T-helper 1 cell treated with Interleukin-12 subunit alpha and Interleukin-12 subunit beta and Interleukin-4 antibody, amounts not matched to agents 30 ng/mL and 1 ng/mL, for 36 hours (primary cell): ENCODE data around the gene GALNT7. TPM values are rescaled to one million over a fixed set of nuclear protein-coding genes. Genes with fewer than 3 reads are reported as not detected.

Source experiments
- intact Hi-C: fragments of 100-400 bp; cut with micrococcal nuclease; formaldehyde crosslinking; loops from one replicate; pipeline ENCODE4 v1.15.1; 2024
- total RNA-seq: library from RNA; stranded (reverse); gene quantifications from 2 replicates; pipeline ENCODE4 v1.2.3, GENCODE V29; 2022

Gene GALNT7
- total RNA-seq, 1 donor from 2014 or later = 18.6 TPM

GRCh38 chr4:173288698-173289352 lies 120.2 kb downstream of the GALNT7 start:
- intact Hi-C loops = loop anchor here (1.0 to 2.0 kb wide), 7 partner anchors 12 to 276 kb away; partner anchors contain the start of genes GALNT7 and HMGB2

DNA sequence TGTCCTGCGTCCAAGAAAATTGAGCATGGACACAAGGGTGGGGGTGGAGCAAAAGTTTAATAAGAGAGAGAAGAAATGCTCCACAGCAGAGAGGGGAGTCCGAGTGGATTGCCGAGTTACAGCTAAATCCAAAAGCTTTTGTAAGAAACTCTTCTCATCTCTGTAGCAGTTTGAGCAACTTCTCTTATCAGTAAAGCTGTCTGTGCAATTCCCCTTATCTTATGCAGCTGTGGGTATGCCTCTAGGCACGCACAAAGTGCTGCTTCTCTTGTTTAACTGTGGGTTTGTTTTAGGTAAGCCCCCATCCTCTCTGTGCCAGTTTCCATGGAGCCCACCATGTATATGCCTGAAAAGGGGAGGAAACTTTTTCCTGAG lies 120.7 kb downstream of the GALNT7 start:
- intact Hi-C loops = loop anchor here (2.0 kb wide), 2 partner anchors 29 to 121 kb away; partner anchors contain the start of gene GALNT7

DNA sequence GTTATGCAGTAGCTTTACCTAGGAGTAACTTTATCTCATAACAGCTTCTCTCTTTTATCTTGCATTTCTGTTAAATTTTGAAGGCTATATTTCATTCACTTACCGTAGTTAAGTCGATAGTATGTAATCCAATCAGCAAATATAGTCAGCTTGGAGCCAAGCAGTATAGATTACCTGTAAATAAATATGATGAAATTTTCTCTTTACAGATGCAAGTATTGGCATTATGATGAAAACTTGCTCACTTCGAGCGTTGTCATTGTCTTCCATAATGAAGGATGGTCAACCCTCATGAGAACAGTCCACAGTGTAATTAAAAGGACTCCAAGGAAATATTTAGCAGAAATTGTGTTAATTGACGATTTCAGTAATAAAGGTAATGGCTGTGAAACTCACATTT lies 123.3 kb downstream of the GALNT7 start:
- intact Hi-C loops = loop anchor here (10.0 kb wide), 1 partner anchor 463 kb away; no protein-coding TSS in a partner anchor

DNA sequence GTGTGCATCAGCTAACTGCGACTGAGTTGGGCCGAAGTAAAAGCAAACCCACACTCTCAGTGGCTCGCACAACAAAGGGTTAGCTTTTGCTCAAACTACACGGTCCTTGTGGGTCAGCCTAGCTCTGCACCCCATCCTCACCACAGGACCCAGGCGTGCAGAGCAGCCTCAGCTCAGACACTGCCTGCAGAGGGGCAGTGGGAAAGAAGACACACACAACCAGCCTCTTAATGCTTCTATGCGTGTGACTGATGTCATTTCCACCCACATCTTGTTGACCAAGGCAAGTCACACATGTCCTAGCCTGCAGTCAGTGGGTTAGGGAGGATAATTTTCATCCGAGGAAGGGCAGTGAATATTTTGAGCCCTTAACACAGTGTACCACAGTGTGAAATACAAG lies 125.1 kb downstream of the GALNT7 start:
- intact Hi-C loops = loop anchor here (10.0 kb wide), 1 partner anchor 461 kb away; no protein-coding TSS in a partner anchor

GRCh38 chr4:173294444-173294843 lies 125.8 kb downstream of the GALNT7 start:
- intact Hi-C loops = loop anchor here (10.0 kb wide), 1 partner anchor 460 kb away; no protein-coding TSS in a partner anchor

GRCh38 chr4:173301518-173302201 lies 133.0 kb downstream of the GALNT7 start:
- intact Hi-C loops = loop anchor here (1.0 kb wide), 4 partner anchors 13 to 288 kb away; no protein-coding TSS in a partner anchor

DNA sequence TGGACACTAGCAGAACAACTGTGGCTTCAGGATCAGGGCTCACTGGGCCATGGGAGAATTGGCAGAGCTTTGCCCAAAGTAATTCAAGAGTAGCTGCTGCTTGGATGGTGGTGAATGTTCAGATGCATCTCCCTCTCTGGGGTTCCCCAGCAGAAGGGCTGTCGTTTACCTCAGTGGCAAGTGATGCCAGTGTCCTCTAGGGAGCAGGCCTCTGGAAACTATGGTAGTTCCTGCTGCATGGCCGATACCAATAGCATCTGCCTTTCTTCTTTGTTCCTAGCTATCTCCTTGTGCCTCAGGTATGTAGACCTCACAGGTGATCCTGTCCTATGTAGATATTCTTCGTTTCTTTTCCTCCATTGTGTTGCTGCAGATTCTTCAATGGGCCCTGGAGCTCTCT lies 139.2 kb downstream of the GALNT7 start:
- intact Hi-C loops = no loop called here

DNA sequence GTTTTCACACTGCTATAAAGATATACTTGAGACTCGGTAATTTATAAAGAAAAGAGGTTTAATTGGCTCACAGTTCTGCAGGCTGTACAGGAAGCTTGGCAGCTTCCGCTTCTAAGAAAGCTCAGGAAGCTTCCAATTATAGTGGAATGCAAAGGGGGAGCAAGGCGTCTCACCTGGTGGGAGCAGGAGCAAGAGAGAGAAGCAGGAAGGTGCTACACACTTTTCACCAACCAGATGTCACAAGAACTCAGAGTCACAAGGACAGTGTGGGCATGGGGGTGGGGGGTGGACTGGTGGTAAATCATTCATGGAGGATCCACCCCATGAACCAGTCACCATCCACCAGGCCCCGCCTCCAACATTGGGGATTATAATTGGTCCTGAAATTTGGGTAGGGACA lies 142.8 kb downstream of the GALNT7 start:
- intact Hi-C loops = loop anchor here (10.0 kb wide), 1 partner anchor 813 kb away; no protein-coding TSS in a partner anchor

DNA sequence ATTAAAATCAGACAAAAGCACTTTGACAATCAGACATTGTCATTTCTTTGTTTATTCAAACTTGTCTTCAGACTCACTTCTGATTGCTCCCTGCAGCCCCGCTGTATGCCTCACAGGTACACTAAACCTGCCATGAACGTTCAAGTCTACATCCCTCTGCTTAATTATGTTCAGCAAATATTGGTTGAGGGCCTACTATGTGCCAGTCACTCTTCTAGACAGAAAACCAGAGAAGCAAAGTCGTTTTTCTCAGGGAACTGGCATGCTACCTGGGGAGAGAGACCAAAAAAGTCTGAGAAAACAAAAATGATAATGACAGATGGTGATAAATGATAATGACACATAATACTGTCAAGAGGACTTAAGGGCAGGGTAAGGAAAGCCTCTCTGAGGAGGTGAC lies 146.1 kb downstream of the GALNT7 start:
- intact Hi-C loops = loop anchor here (10.0 kb wide), 1 partner anchor 810 kb away; no protein-coding TSS in a partner anchor

DNA sequence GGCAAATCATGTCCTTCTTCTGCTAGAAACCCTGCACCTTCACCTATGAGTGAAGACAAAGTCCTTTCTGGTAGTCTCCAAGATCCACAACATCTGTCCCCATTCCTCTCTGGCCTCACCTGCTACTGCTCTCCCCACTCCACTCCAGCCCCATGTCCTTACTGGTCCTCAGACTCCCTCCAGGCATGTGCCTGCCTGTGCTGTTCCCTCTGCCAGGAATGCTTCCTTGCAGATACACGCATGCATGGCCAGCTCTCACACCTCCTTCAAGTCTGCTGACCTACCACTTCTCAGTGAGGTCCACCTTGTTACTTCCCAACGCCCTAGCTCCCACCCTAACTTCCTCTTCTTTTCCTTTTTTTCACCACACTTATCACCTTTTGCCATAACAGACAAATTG lies 147.4 kb downstream of the GALNT7 start:
- intact Hi-C loops = loop anchor here (10.0 kb wide), 1 partner anchor 809 kb away; no protein-coding TSS in a partner anchor

DNA sequence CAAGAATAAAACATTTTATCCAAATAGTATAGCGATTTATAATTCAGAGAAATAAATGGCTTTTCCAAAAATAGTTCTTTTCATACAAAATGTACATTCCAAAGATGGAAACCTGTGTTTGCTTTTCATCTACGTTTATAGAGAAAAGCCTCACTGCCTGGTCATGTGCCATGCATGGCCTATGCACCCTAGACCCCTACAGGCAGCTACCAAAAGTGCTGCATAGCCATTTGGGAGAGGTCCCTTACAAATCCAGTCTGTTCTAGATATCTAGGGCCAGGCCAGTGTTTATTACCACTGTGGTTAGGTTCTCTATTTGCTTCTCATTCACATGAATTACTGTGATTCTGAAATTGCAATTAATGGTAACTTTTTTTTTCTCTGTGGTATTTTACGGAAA lies 148.4 kb downstream of the GALNT7 start:
- intact Hi-C loops = loop anchor here (10.0 kb wide), 1 partner anchor 808 kb away; no protein-coding TSS in a partner anchor

GRCh38 chr4:173318240-173318639 lies 149.6 kb downstream of the GALNT7 start:
- intact Hi-C loops = loop anchor here (1.0 to 10.0 kb wide), 4 partner anchors 29 to 807 kb away; no protein-coding TSS in a partner anchor

- intact Hi-C loops = loop anchor here (1.0 to 10.0 kb wide), 7 partner anchors 16 to 806 kb away; partner anchors contain the start of gene HMGB2
Measured at GRCh38 chr4:173318648-173319211, 150.1 kb downstream of the GALNT7 start.

DNA sequence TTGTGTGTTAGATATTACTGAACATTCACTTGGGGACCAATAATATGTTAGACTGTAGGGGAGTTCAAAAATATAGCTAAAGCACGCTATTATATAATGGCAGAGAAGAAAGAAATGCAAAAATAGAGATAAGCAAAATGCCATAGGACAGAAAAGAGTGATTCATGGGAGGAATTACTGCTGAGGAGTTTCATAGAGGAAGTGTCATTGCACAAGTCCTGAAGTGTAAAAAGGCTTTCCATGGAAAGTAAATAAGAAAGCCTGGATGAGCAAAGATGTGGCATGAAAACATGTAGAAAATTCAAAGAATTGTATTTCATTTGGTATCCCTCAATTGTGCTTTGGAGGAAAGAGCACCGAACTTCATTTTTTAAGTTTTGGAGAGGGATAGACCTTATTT lies 151.1 kb downstream of the GALNT7 start:
- intact Hi-C loops = loop anchor here (1.0 to 10.0 kb wide), 6 partner anchors 15 to 805 kb away; partner anchors contain the start of gene HMGB2

DNA sequence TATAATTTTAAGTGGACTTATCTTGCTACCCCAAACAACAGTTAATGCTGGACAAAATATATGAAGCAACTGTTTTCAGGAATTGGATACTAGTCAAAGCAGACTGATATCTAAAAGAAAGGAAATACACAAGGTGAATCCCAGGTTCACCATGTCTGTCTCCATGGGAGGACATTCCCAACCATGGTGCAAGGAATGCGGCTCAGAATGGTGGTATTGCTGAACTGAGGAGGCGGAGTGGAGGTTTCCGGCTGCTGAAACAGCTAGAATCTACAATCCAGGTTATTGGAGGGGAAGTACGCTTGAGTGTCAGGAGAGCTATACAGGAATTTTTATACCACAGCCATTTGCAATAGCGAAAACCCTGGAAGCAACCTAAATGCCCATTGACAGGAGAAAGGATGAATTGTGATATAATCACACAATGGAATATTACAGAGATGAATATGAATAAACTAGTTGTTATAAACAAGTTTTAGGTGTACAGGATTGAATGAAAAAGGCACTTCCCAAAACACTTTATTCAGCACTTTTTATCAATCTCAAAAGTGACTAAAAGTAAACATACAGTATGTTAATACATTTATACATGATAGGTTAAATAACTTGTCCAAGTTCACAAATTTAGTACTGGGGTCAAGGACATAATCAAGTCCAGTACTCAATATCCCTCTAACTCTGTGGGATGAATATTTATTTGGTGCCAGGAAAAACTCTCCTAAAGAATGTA lies 156.6 kb downstream of the GALNT7 start:
- intact Hi-C loops = no loop called here

DNA sequence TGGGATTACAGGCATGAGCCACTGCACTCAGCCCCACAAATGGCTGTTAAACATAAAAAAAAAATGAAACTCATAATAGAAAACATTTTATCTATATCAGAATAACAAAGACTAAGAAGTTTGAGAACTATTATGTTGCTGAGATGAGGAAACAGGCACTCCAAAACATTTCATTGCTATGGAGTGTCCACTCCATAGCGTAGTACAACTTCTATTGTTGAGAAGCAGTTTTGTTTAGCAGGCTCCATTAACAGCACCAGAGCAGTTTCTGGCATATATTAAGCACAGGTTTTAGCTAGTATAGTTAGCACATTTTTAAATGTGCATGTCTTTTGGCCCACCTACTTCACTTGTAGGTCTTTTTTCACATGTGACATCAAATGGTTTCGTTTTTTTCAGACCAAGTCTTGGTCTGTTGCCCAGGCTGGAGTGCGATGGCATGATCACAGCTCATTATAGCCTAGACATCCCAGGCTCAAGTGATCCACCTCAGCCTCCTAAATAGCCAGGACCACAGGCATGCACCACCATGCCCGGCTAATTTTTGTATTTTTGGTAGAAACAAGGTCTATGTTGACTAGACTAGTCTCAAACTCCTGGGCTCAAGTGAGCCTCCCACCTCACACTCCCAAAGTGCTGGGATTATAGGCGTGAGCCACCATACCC lies 159.8 kb downstream of the GALNT7 start:
- intact Hi-C loops = no loop called here

DNA sequence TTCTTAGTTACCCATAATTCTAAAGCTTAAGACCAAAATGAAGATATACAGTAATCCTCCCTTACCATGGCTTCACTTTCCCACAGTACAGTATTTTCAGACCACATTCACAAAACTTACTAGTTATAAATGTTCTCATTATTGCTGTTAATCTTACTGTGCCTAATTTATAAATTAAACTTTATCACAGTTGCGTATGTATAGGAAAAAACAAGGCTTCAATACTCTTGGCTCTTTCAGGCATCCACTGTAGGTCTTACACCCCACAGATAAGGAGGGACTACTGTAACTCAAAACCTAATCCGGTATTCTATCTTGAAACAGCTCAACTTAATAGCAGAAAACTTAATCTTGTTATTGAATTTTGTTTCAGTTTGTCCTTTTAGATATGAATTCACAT lies 162.0 kb downstream of the GALNT7 start:
- intact Hi-C loops = no loop called here

GRCh38 chr4:173332021-173332487 lies 163.4 kb downstream of the GALNT7 start:
- intact Hi-C loops = loop anchor here (1.0 kb wide), 1 partner anchor 10 kb away; no protein-coding TSS in a partner anchor

DNA sequence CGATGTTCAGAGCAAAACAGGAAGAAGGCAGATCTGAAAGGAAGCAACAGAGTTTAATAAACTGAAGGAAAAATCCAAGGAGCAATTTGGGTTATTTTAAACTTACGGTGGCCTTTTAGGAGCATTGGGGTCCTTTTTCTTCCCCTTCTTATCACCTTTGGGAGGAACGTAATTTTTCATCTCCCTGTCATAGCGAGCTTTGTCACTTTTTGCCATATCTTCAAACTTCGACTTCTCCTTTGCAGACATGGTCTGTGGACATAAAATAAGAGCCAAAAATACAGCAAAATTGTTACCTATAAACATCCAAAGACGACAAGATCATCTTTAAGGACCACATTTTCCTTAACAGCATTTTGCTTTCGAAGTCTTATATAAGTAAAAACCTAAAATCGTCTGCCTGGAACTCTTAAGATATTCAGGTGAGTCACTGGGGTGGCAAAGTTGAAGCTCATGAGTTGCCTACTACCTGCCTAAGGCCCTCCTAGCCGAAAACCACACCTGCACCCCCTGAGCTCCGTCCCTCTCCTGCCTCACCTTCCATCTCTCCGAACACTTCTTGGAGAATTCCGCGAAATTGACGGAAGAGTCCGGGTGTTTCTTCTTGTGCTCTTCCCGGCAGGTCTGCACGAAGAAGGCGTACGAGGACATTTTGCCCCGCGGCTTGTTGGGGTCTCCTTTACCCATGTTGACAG lies 164.5 kb downstream of the GALNT7 start:
- intact Hi-C loops = loop anchor here (1.0 kb wide), 1 partner anchor 11 kb away; no protein-coding TSS in a partner anchor
